ENCODE measurements around the gene PAPLN. TPM values are rescaled to one million over a fixed set of nuclear protein-coding genes. Genes with fewer than 3 reads are reported as not detected.

The PAPLN gene
- total RNA-seq, 1 experiment from 2014 or later = 0.40 TPM

- Histone ChIP-seq H3K27ac (ENCODE audit: low read length) (no peak overlapping the region), H3K9me3 (ENCODE audit: low read length) (no peaks in the 10 kb centered on the region), H3K36me3 (ENCODE audit: low read depth, low read length) (no peaks in the 10 kb centered on the region), H3K4me3 (ENCODE audit: low read length) (no peak overlapping the region), H3K4me1 (ENCODE audit: insufficient read depth, low read length) (no peaks in the 10 kb centered on the region), H3K4me2 (ENCODE audit: low read length) (no peak overlapping the region), H4K20me1 (ENCODE audit: low read length) (no peaks in the 10 kb centered on the region), H2AFZ (ENCODE audit: low read length) (no peak overlapping the region), H3K9me2 (replicated peaks; ENCODE audit: low read length) (no peaks in the 10 kb centered on the region), H3F3A (ENCODE audit: low read length, unreplicated experiment) (no peaks in the 10 kb centered on the region), H3K27me3 (ENCODE audit: low read length) (no peaks in the 10 kb centered on the region), H3K79me2 (ENCODE audit: low read length) (no peaks in the 10 kb centered on the region), H3K9ac (ENCODE audit: low read length) (no peak overlapping the region)
- ATAC-seq = no peak
- BruUV-seq (replicated peaks) = no TSS peak
- POLR2A ChIA-PET (ENCODE audit: unreplicated experiment) = no interaction called here
- DNase-seq = no peak
- intact Hi-C loops (cut with micrococcal nuclease) = no loop called here
- CTCF ChIA-PET = interaction anchor here (0.6 kb wide), 1 partner anchor 90 kb away, joined by 3 read pairs; no protein-coding TSS in a partner anchor
- TF ChIP-seq, protein P1, sequence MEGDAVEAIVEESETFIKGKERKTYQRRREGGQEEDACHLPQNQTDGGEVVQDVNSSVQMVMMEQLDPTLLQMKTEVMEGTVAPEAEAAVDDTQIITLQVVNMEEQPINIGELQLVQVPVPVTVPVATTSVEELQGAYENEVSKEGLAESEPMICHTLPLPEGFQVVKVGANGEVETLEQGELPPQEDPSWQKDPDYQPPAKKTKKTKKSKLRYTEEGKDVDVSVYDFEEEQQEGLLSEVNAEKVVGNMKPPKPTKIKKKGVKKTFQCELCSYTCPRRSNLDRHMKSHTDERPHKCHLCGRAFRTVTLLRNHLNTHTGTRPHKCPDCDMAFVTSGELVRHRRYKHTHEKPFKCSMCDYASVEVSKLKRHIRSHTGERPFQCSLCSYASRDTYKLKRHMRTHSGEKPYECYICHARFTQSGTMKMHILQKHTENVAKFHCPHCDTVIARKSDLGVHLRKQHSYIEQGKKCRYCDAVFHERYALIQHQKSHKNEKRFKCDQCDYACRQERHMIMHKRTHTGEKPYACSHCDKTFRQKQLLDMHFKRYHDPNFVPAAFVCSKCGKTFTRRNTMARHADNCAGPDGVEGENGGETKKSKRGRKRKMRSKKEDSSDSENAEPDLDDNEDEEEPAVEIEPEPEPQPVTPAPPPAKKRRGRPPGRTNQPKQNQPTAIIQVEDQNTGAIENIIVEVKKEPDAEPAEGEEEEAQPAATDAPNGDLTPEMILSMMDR (conservative IDR thresholded peaks at IDR 0.05; ENCODE audit: low read depth, low read length) = no peak
- TF ChIP-seq EZH2phosphoT487 (IDR thresholded peaks at IDR 0.05; ENCODE audit: borderline replicate concordance, low read length) (no peak), EZH2 (IDR thresholded peaks at IDR 0.05; ENCODE audit: low read length, unreplicated experiment) (no peak)
Observed at GRCh38 chr14:73263606-73264005, 26.3 kb downstream of the PAPLN start.

DNA sequence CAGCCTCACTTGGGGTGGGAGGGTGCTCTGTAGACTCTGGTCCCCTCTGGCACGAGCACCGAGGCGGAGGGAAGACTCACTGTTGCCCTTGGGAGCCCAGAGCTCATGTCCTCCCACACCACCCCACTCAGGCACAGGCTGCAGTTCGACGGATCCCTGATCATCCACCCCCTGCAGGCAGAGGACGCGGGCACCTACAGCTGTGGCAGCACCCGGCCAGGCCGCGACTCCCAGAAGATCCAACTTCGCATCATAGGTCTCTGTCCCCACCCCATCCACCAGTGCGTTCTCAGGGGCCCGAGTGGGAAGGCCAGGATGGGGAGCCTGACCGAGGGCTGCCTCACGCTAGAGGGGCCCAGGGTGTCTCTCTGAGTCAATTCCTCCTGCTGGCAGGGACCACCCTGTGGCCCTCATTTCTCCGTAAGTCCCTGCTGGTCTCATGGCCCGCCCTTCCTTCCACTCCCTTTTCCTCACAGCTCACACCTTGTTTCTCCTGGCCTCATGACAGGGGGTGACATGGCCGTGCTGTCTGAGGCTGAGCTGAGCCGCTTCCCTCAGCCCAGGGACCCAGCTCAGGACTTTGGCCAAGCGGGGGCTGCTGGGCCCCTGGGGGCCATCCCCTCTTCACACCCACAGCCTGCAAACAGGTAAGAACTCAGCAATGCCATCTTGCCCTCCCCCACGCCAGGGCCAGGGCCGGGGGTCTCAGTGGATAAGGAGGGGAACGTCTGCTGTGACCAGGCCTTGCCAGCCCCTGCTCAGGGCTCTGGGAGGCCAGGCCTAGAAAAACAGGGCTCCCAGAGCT lies 27.0 kb downstream of the PAPLN start:
- Histone ChIP-seq H3K27me3 (ENCODE audit: low read length) (no peaks in the 10 kb centered on the region), H3K4me1 (ENCODE audit: insufficient read depth, low read length) (no peaks in the 10 kb centered on the region), H3K36me3 (ENCODE audit: low read depth, low read length) (no peaks in the 10 kb centered on the region), H3K9me3 (ENCODE audit: low read length) (no peaks in the 10 kb centered on the region), H3K27ac (ENCODE audit: low read length) (no peak overlapping the region), H3K4me3 (ENCODE audit: low read length) (no peak overlapping the region), H3K9ac (ENCODE audit: low read length) (no peak overlapping the region), H3F3A (ENCODE audit: low read length, unreplicated experiment) (no peaks in the 10 kb centered on the region), H3K79me2 (ENCODE audit: low read length) (no peaks in the 10 kb centered on the region), H3K4me2 (ENCODE audit: low read length) (no peak overlapping the region), H3K9me2 (replicated peaks; ENCODE audit: low read length) (no peaks in the 10 kb centered on the region), H2AFZ (ENCODE audit: low read length) (no peak overlapping the region), H4K20me1 (ENCODE audit: low read length) (no peaks in the 10 kb centered on the region)
- no peak for DNase-seq
- intact Hi-C loops (cut with micrococcal nuclease) = no loop called here
- no peak for ATAC-seq
- ChIA-PET POLR2A (ENCODE audit: unreplicated experiment) (interaction anchor here (0.6 kb wide), 1 partner anchor 128 kb away, joined by 3 read pairs; no protein-coding TSS in a partner anchor), CTCF (interaction anchor here (0.6 kb wide), 1 partner anchor 91 kb away, joined by 3 read pairs; no protein-coding TSS in a partner anchor)
- TF ChIP-seq, protein P1 (conservative IDR thresholded peaks at IDR 0.05; ENCODE audit: low read depth, low read length) = no peak
- TF ChIP-seq EZH2 (IDR thresholded peaks at IDR 0.05; ENCODE audit: low read length, unreplicated experiment) = no peak
- no peak for TF ChIP-seq EZH2phosphoT487 (IDR thresholded peaks at IDR 0.05; ENCODE audit: borderline replicate concordance, low read length)
- no TSS peak for BruUV-seq (replicated peaks)
